Measurements from ENCODE around the gene PAK6. TPM values are rescaled to one million over a fixed set of nuclear protein-coding genes. Genes with fewer than 3 reads are reported as not detected.

The PAK6 gene
- total and polyA plus RNA-seq, 2 experiments from 2014 or later, result 2.4 to 20.0 TPM

DNA sequence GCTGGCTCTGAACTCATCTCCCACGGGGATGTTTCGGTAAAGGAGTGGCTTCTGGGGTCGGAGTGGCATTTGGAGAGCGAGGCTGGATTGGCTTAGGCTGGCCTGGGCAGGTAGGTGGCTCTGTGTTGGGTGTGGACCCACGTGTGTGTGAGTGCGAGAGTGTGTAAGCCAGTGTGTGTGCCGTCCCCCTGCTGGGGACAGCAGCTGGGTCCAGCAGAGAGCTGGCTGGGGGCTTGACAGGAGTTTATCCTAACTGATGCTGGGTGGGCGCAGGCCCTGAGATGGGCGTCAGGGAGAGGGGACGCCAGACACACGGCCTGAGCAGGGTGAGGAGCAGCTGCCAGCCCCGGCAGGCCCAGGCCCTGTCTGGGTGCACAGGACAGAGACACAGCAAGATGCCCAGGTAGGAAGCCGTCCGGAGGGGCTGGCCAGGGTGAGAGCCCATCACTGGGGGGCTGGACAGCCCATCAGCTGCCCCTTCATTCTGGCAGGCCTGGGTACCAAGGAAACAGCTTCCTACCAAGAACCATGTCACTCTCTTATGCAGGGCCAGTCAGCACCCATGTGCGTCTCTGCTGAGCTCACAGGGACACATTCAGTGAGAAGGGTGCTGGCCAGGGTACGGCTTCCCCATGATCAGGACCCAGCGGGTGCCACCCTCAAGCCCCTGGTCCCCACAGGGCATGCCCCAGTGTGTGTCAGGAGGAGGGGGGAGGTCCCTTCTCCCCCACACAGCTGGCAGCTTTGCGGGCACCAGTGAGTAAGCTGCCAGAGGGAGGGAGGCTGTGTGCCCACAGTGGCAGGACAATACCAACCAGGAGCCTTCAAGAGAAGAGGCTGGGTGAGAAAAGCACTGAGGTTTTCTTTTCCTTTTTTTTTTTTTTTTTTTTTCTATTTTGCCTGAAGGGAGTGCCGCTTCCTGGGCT, 1.1 kb downstream of the PAK6 start (continued):
- TF ChIP-seq NANOG (IDR thresholded peaks at IDR 0.05; ENCODE audit: borderline replicate concordance) (no peak), EZH2 (IDR thresholded peaks at IDR 0.05; ENCODE audit: low read depth, unreplicated experiment) (no peak), POLR2AphosphoS5 (IDR thresholded peaks at IDR 0.05; ENCODE audit: low read depth) (no peak), CREB1 (CRISPR knock-in tag; IDR thresholded peaks at IDR 0.05; ENCODE audit: low read depth) (no peak), ZNF114 (CRISPR knock-in tag; IDR thresholded peaks at IDR 0.05) (no peak)
- TF ChIP-seq, protein P1, sequence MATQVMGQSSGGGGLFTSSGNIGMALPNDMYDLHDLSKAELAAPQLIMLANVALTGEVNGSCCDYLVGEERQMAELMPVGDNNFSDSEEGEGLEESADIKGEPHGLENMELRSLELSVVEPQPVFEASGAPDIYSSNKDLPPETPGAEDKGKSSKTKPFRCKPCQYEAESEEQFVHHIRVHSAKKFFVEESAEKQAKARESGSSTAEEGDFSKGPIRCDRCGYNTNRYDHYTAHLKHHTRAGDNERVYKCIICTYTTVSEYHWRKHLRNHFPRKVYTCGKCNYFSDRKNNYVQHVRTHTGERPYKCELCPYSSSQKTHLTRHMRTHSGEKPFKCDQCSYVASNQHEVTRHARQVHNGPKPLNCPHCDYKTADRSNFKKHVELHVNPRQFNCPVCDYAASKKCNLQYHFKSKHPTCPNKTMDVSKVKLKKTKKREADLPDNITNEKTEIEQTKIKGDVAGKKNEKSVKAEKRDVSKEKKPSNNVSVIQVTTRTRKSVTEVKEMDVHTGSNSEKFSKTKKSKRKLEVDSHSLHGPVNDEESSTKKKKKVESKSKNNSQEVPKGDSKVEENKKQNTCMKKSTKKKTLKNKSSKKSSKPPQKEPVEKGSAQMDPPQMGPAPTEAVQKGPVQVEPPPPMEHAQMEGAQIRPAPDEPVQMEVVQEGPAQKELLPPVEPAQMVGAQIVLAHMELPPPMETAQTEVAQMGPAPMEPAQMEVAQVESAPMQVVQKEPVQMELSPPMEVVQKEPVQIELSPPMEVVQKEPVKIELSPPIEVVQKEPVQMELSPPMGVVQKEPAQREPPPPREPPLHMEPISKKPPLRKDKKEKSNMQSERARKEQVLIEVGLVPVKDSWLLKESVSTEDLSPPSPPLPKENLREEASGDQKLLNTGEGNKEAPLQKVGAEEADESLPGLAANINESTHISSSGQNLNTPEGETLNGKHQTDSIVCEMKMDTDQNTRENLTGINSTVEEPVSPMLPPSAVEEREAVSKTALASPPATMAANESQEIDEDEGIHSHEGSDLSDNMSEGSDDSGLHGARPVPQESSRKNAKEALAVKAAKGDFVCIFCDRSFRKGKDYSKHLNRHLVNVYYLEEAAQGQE (IDR thresholded peaks at IDR 0.05; ENCODE audit: unreplicated experiment), result no peak
- TF ChIP-seq, protein P2, sequence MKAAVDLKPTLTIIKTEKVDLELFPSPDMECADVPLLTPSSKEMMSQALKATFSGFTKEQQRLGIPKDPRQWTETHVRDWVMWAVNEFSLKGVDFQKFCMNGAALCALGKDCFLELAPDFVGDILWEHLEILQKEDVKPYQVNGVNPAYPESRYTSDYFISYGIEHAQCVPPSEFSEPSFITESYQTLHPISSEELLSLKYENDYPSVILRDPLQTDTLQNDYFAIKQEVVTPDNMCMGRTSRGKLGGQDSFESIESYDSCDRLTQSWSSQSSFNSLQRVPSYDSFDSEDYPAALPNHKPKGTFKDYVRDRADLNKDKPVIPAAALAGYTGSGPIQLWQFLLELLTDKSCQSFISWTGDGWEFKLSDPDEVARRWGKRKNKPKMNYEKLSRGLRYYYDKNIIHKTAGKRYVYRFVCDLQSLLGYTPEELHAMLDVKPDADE (IDR thresholded peaks at IDR 0.05), result no peak

DNA sequence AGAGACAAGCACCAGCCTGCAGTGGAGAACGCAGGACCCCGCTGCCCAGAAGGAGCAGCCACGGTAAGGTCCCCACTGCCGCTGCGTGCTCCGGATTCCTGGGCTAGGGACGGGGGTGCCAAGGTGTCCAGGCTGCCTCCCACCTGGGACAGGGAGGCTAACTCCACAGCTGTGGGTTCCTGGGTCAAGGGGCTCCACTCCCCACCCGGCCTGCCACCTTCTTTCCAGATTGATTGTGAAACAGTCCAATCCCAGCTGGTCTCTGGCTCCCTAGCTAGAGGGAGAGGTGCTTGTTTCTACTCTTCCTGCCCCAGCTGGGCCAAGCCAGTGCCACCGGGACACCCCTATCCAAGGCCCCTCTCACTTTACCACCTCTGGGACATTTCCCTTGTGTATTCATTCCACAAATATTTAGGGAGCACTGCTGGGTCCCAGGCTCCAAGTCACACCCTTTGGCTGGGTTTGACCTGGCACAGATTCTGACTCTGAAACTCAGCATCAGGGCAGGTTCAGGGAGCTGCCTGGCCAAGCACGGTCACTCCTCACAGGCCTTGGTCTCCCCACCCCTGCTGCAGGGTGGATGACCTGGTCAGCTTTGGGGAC, 1.9 kb downstream of the PAK6 start:
- no peak overlapping the region for H2AFZ ChIP-seq
- TF ChIP-seq, protein P2 (IDR thresholded peaks at IDR 0.05), result no peak
- TF ChIP-seq CREB1 (CRISPR knock-in tag; IDR thresholded peaks at IDR 0.05; ENCODE audit: low read depth), result no peak
- no peak for TF ChIP-seq ZNF114 (CRISPR knock-in tag; IDR thresholded peaks at IDR 0.05)
- no peak for TF ChIP-seq EZH2 (IDR thresholded peaks at IDR 0.05; ENCODE audit: low read depth, unreplicated experiment)
- TF ChIP-seq, protein P1 (IDR thresholded peaks at IDR 0.05; ENCODE audit: unreplicated experiment), result no peak
- H3K4me1 ChIP-seq (ENCODE audit: insufficient read depth), result peaks cover 17% of the 10 kb centered on the region
- H3K79me2 ChIP-seq (replicated peaks; ENCODE audit: insufficient read depth), result no peaks in the 10 kb centered on the region
- ATAC-seq, result no peak
- DNase-seq (ENCODE audit: low spot score), result no peak
- Mint-ChIP-seq H3K9me3 (no peaks in the 10 kb centered on the region), H3K36me3 (ENCODE audit: low read depth) (no peaks in the 10 kb centered on the region; the same call in 2 of the 3 replicates), H3K4me1 (peaks cover 32% of the 10 kb centered on the region), H3K27me3 (ENCODE audit: insufficient read depth, low read depth, poor library complexity) (peaks cover 19% of the 10 kb centered on the region), H3K27ac (no peak overlapping the region), H3K4me3 (no peak overlapping the region)
- H3K27me3 ChIP-seq (ENCODE audit: insufficient read depth), result peaks cover 8% of the 10 kb centered on the region; the same call in 1 of the 2 replicates
- no peak overlapping the region for H3K27ac ChIP-seq (ENCODE audit: low read depth)
- no peaks in the 10 kb centered on the region for H4K20me1 ChIP-seq (replicated peaks; ENCODE audit: insufficient read depth)
- no peak overlapping the region for H3K4me3 ChIP-seq
- H3K4me2 ChIP-seq, result no peak overlapping the region
- H3K9me2 ChIP-seq (ENCODE audit: insufficient read depth), result no peaks in the 10 kb centered on the region
- peaks cover 12% of the 10 kb centered on the region; the same call in 1 of the 2 replicates for H3F3A ChIP-seq (replicated peaks; ENCODE audit: low read depth)
- H3K36me3 ChIP-seq (ENCODE audit: insufficient read depth), result no peaks in the 10 kb centered on the region

Data from GM23338 (cell line).